Measurements from ENCODE around the gene CD48. TPM values are rescaled to one million over a fixed set of nuclear protein-coding genes. Genes with fewer than 3 reads are reported as not detected.

The CD48 gene
- total and polyA plus RNA-seq, 4 donors, result 2.5 to 10.0 (median 5.1) TPM

- Histone ChIP-seq H3K27me3 (ENCODE audit: control insufficient read depth in 4 of 4, insufficient read depth in 4 of 4, low read length in 3 of 4) (no peaks in the 10 kb centered on the region), H3K9me3 (ENCODE audit: control insufficient read depth in 4 of 4, low read length in 3 of 4) (no peaks in the 10 kb centered on the region), H3K4me3 (ENCODE audit: low read depth in 1 of 3, low read length in 3 of 3) (no peak overlapping the region), H3K9ac (ENCODE audit: low read depth in 1 of 2, low read length in 2 of 2) (no peak overlapping the region), H3K36me3 (ENCODE audit: control insufficient read depth in 4 of 4, insufficient read depth in 3 of 4, low read depth in 1 of 4, low read length in 3 of 4) (no peaks in the 10 kb centered on the region), H3K4me1 (ENCODE audit: control insufficient read depth in 4 of 4, insufficient read depth in 4 of 4, low read length in 3 of 4) (no peaks in the 10 kb centered on the region), H3K27ac (ENCODE audit: low read depth in 1 of 2, low read length in 2 of 2) (no peak overlapping the region)
- no peak for DNase-seq (ENCODE audit: low spot score)
- TF ChIP-seq JUND (IDR thresholded peaks at IDR 0.05) (no peak), ZBTB33 (IDR thresholded peaks at IDR 0.05) (no peak), NR2F2 (IDR thresholded peaks at IDR 0.05) (no peak), GABPA (IDR thresholded peaks at IDR 0.05 in 1 of 2, conservative IDR thresholded peaks at IDR 0.05 in 1 of 2) (no peak), EGR1 (IDR thresholded peaks at IDR 0.05; ENCODE audit: low read depth in 2 of 2) (no peak), FOXA1 (IDR thresholded peaks at IDR 0.05) (no peak)
- 58% methylated on average over 1 of the region's 1 CpG for WGBS
These were observed 33.9 kb upstream of the CD48 start for GRCh38 chr1:160745551-160745950.

- Histone ChIP-seq H3K9me3 (ENCODE audit: control insufficient read depth in 4 of 4, low read length in 3 of 4) (no peaks in the 10 kb centered on the region), H3K36me3 (ENCODE audit: control insufficient read depth in 4 of 4, insufficient read depth in 3 of 4, low read depth in 1 of 4, low read length in 3 of 4) (no peaks in the 10 kb centered on the region), H3K4me1 (ENCODE audit: control insufficient read depth in 4 of 4, insufficient read depth in 4 of 4, low read length in 3 of 4) (no peaks in the 10 kb centered on the region), H3K27ac (ENCODE audit: low read depth in 1 of 2, low read length in 2 of 2) (no peak overlapping the region), H3K27me3 (ENCODE audit: control insufficient read depth in 4 of 4, insufficient read depth in 4 of 4, low read length in 3 of 4) (no peaks in the 10 kb centered on the region), H3K4me3 (ENCODE audit: low read depth in 1 of 3, low read length in 3 of 3) (no peak overlapping the region), H3K9ac (ENCODE audit: low read depth in 1 of 2, low read length in 2 of 2) (no peak overlapping the region)
- TF ChIP-seq ZBTB33 (IDR thresholded peaks at IDR 0.05) (no peak), GABPA (IDR thresholded peaks at IDR 0.05 in 1 of 2, conservative IDR thresholded peaks at IDR 0.05 in 1 of 2) (no peak), NR2F2 (IDR thresholded peaks at IDR 0.05) (no peak), TAF1 (conservative IDR thresholded peaks at IDR 0.05) (no peak), RAD21 (IDR thresholded peaks at IDR 0.05) (no peak), CTCF (IDR thresholded peaks at IDR 0.05; ENCODE audit: low read depth, low read length, missing input control) (no peak), RXRA (IDR thresholded peaks at IDR 0.05) (no peak), REST (IDR thresholded peaks at IDR 0.05) (no peak), MAX (IDR thresholded peaks at IDR 0.05) (no peak), FOXA2 (IDR thresholded peaks at IDR 0.05) (no peak), HNF4G (IDR thresholded peaks at IDR 0.05) (no peak), HNF4A (conservative IDR thresholded peaks at IDR 0.05) (no peak)
- DNase-seq (ENCODE audit: low spot score), result no peak
- 76% methylated on average over 5 of the region's 5 CpGs for WGBS
These were observed 33.4 kb upstream of the CD48 start for GRCh38 chr1:160744852-160745520.

Measured in liver (tissue), 9 donors.